ENCODE data around the gene COX8C.

The COX8C gene, protein sequence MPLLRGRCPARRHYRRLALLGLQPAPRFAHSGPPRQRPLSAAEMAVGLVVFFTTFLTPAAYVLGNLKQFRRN

DNA sequence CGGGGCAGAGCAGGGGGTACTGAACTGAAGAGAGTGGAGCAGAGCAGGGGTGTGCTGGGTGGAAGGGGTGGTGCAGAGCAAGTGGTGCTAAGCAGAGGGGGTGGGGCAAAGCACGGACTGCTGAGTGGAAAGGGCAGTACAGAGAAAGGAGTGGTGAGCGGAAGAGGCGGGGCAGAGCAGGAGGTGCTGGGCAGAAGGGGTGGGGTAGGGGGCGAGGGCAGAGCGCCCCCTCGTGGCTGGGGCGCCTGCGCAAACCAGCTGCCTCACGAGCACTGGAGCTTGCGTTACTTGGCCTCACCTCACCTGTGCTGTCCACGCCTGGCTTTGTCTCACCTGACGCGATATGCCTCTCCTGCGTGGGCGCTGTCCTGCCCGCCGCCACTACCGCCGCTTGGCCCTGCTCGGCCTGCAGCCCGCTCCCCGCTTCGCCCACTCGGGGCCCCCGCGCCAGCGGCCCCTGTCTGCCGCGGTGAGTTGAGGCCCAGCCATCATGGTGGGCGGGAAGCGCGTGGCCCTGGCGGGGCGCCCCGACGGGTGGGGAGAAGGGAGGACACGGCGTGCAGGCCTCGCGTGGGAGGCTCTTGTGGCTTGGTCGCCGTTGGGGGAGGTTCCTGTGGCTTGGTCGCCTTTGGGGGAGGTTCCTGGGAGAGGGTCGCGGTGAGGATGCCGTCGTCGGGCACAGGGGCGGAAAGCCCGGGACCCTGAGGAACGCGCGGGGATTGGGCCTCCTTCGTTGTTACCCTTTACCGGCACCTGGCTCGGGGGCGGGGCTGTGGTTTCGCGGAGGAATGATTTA, at the start of gene COX8C:
Gene COX8C, plus strand, starts transcription at position 257 of the 796 bp plus-strand sequence. Its CDS starts 87 bp downstream, at position 344.
- no peak for DNase-seq

DNA sequence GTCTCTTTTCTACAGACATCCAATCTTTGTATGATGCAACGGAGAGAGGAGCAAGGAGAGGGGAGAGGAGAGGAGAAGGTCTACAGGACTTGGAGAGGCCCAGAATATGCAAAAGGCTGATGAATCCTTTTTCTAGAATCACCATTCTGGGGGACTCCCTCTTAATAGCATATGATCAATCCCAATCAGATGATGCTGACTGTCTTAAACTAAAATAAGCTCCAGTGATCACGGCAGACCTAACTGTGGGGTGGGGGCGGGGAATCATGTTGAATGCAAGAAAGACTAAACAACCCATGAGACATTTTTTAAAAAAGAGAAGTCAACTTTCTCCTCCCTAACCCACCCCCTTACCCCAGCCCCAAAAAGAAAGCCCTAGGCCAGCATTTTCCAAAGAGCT, 47.6 kb upstream of the COX8C start:
- DNase-seq, result no peak

DNA sequence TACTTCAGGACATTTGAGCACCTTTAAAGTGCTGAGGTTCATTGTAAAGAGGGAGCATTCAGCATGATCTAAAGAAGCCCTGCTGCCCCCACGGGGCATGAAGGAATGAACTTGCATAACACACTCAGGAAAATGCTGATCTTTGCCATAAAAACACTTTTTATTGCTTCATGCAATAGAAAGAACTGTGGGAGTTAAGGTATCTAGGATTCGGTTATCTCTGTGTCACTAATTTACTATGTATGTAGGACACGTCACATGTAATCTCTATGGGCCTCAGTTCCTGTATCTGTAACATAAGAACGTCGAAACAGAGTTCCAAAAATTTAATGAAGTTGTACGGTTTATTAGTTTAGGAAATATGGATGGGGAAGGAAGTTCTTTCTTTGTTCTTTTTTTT, 47.1 kb upstream of the COX8C start:
- no peak for DNase-seq

DNA sequence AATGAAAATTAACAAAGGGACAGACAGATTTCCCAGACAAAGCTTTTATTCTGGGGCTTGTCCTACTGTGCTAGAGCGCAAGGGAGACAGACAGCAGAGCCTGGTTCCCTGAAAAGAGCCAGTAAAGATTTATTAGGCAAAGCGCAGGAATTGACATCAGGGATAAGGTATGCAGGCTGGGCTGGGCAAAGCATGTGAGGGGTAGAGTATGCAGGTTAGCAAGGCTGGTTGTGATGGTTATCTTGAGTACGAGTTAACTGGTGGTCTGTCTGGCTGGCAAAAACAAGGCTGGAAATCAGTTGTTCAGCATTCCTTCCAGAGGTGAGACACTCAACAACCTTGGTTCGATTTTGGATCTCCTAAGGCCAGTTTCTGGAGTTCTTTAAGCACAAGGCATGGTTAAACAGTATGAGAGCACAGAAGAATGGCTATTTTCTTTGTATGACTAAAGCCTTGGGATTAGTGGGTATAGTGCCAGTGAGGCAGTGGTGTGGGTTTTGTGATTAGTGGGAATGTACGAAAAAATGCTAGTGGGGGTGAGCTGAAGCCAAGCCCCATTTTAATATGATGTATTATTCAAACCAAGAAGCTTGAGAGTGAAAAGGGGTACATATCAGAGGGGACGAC, 45.0 kb upstream of the COX8C start:
- DNase-seq, result no peak

DNA sequence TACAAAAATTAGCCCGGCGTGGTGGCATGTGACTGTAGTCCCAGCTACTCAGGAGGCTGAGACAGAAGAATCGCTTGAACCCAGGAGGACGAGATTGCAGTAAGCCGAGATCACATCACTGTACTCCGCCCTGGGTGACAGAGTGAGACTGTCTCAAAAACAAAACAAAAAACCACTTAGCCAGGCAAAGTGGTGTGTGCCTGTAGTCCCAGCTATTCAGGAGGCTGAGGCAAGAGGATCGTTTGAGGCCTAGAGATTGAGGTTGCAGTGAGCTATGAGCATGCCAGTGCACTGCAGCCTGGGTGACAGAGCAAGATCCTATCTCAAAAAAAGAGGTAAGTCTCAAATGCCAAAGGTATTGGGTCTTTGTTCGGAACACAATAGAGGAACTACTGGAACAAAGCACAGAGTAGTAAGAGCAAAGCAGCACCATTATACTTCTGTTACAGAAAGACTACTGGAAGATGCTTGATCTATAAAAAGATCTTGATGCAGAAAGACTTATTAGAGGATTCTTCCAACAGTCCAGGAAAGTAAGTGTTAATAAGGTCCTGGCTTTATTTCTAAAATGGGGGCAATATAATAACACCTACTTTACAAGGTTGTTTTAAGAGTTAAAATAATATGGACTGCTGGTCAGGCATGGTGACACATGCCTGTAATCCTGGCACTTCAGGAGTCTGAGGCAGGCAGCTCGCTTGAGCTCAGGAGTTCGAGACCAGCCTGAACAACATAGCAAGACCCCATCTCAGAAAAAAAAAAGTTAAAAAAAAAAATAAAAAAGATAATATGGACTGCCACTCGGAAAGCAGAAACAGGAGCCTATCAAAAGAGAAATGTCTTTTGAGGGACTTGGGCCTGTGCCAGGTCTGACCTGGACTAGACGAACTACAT, 44.0 kb upstream of the COX8C start:
- no peak for DNase-seq

DNA sequence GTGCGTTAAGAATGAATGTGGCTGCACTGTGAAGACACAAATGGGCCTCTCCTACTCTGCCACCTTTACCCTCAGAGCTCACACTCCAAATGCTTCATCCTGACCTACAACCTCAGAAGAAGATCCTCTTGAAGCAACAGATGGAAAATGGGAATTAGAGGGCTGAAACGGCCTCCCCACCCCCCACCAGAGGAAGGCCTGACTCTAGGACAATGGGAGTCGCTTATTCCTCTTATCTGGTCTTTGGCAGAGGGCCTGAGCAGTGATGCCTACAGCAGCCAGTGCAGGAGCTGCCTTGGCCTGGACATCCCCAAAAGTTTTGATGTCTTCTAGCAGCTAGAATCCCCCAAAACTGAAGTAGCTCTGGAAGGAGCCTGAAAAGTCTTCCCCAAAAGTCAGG, 43.3 kb upstream of the COX8C start:
- no peak for DNase-seq

DNA sequence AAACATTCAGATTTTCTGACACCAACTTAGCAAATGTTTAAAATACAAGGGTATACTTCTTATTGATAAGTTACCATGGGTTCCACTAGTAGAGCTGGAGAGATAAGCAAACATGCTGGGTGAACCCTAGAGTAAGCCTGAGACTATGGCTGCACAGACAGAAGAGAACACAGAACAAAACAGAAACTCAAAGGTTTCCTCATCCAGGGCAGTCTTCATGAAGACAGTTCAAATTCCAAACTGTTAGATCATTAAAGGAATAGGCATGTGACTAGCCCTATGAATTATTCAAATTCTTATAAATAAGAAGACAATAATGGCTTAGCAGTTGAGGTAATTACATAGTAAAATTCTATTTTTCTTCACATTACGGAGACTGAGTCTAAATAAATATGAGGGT, 42.2 kb upstream of the COX8C start:
- no peak for DNase-seq

DNA sequence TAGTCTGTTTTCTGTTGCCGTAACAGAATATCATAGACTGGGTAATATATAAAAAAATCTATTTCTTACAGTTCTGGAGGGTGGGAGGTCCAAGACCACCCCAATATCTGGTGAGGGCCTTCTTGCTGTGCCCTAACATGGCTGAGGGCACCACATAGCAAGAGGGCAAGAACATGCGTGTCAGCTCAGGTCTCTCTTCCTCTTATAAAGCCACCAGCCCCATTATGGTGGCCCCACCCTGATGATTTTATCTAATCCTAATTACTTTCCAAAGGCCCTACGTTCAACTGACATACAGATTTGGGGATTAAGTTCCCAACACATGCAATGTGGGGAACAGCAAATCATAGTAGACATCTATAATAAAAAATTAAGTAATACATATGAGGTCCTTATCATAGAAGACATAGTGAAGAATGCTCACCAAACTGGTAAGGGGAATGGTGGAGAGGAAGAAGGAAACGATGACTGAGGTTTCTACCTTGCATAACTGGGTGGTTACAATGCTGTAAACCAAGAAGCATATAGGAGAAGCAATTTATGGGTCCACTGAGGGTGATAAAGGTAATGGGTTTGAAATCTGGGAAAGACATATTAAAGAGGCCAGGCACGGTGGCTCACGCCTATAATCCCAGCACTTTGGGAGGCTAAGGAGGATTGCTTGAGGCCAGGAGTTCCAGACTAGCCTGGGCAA, 41.1 kb upstream of the COX8C start:
- DNase-seq, result no peak

DNA sequence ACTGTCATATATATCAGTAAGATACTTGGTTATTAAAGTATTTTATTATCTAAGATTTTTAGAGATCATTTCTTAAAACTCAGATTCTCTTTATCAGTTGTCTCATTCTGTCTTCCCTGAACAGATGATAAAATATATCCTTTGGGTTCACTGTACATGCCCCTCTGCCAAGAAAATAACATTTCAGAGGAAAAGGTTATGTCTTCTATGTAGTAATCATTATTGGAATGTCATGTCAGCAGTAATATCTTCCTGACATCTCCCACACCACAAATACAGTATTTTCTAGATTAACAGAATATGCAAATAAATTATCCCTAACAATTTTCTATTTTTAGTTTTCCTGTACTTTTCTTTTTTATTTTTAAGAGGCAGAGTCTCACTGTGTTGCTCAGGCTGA, 40.2 kb upstream of the COX8C start:
- no peak for DNase-seq

DNA sequence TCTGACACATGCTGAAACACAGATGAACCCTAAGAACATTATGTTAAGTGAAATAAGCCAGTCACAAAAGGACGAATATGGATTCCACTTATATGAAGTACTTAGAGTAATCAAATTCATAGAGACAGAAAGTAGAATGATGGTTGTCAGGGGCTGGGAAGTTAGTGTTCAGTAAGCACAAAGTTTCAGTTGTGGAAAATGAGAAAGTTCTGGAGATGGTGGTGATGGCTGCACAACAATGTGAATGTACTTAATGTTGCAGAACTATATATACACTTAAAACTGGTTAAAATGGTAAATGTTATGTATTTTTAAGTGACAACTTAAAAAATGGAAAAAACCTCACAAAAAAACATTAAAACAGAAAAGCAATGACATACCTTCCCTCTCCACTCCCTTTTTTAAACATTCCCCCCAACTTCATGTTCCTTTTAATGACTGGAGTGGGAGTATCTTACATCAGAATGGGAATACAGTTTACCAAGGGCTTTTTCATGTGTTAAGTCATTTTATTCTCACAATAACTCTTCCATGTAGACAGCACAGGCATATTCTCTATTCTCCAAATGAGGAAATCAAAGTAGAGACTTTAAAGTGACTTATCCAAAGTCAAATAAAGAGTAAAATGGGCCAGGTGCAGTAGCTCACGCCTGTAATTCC, 38.2 kb upstream of the COX8C start:
- no peak for DNase-seq

DNA sequence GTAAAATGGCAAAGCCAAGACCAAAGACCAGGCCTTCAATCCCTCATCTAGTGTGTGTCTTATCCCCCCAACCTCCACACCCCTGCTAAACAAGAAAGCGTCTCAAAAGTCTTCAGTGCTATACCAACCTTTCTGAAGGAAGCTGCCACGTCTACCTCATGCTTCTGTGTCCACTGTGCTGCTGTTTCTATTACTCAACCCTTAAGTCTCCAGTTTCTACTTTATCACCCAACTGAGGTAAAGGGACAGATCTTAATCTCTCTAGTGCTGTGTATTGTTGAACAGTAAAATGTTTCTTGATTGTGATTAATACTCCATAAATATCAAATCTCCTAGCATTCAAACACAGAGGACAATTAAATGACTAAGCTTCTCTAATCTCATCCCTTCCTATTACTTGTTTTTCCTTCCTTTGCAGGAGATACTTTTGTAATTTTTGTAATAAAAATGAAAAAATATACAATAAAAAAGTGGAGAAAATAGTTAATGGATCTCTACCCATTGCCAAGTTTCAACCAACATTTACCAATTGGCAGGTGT, 37.5 kb upstream of the COX8C start:
- no peak for DNase-seq

DNA sequence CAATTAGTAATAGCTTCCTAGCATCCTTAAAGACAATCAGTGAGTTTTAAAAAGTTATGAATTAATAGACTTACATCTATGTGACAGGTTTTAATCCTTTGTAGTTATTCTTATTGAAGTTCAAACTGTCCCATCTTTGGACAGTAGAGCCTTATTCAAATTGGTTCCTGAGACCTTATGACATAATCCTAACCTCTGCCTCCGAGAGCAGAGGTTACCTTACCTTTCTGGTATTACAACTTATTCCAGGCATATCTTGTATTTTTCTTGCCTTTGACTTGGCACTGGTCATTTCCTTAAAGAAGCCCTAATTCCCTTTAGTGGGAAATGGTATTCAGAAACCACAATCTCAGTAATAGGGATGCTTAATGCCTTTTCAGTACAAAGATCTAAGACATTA, 35.9 kb upstream of the COX8C start:
- DNase-seq, result no peak

DNA sequence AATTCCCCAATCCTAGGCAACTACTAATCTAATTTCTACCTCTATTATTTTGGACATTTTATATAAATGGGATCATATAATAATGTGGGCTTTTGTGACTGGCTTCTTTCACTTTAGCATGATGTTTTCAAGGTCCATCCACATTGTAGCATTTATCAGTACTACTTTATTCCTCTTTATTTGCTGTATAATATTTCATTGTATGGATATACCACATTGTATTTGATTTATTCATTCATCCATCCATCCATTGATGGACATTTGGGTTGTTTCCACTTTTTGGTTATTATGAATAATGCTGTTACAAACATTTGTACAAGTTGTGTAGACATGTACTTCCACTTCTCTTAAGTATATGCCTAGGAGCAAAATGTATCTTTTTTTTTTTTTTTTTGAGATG, 31.4 kb upstream of the COX8C start:
- no peak for DNase-seq

DNA sequence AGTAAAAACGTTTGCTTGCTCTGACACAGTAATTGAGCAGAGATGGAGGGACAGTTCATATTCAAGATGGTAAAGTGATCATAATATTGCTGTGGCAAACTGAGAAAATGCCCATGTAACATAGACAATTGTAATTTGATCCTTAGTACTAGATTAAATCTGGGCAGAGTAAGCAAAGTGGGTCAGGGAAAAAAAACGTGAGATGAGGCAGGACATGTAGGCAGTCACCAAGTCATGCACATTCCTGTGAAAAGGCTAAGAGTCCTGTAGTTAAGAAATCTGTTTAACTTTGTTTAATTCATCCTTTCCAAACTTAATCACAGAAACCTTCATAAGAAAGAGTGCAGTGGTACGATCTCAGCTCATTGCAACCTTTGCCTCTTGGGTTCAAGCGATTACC, 30.3 kb upstream of the COX8C start:
- no peak for DNase-seq

DNA sequence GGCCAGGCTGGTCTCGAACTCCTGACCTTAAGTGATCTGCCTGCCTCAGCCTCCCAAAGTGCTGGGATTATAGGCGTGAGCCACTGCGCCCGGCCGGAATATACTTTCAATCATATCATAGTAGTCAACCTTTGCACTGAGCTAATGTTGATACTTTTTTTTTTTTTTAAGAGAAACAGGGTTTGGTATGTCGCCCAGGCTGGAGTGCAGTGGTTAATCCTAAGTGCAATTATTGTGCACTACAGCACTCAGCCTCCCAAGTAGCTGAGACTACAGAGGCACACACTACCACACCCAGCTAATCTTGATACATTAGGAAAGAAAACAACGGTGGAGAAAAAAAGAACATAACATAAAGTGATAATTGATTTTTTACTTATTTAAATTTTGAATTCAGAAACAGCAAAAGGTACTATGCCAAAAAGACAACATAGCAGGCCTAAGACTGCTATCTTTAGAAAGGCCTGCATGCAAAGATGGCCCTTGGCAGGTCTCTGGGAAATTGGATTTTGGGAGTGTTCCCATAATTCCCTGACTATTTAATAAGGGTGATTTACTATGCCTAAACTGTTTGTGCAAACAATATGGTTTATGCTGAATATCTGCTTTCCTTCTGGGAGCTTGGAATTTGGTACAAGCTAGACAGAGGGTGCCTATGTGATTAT, 29.6 kb upstream of the COX8C start:
- DNase-seq, result no peak

DNA sequence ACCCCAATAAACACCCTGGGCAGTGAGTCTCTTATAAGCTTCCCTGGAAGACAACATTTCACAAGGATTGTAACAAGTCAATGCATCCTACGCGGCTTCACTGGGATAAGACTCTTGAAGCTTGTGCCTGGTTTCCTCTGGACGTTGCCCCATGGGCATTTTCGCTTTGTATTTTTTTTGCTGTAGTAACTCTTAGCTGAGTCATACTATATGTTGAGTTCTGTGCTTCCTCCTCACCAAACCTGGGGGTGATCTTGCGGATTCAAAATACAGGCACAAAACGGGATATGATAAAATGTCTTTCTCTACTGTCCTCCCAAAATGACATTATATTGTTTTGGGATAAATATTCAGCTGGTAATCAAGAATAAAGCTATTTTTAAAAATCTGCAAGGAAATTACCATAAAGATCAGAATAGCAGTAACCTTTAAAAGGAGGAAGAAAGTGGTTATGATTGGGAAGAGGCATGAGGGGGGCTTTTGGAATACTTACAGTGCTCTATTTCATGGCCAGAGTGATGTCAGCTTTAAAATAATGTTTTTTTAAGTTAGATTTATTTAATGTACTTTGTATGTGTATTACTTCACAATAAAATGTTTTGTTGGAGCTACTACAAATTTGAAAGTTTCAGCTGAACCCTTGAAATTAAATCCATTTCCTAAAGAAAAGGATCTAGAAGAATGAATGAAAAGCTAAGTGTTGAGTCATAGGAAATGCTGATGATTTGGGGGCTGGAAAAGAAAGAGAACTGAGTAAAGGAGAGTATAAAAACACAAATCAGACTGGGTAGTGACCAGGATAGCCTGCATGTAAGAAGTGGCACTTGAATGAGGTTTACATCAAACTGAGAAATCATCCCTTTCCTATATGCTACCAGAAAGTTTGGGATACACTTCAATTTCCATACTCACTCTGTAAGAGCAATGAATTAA, 28.8 kb upstream of the COX8C start:
- DNase-seq, result no peak

DNA sequence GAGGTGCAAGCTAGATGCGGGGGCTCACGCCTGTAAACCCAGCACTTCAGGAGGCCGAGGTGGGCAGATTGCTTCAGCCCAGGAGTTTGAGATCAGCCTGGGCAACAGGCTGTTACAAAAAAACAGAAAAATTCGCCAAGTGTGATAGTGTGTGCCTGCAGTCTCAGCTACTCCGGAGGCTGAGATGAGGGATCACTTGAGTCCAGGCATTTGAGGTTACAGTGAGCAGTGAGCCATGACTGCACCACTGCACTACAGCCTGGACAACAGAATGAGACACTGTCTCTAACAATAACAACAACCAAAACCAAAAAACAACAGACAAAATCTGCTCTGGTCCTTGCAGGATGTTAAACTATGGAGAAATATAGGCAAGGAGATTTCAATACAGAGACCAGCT, 28.1 kb upstream of the COX8C start:
- no peak for DNase-seq

DNA sequence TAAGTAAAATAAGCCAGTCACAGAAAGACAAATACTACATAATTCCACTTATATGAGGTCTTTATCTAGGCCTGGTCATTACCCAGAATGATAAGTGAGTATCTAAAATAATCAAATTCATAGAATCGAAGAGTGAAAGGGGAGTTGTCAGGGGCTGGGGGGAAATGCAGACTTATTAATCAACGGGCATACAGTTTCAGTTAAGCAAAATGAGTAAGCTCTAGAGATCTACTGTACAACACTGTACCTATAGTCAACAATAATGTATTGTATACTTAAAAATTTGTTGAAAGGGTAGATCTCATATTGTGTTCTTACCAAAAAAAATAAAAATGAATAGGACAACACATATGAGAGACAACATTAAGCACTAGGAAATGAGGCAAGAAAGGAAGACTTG, 27.5 kb upstream of the COX8C start:
- DNase-seq, result no peak

DNA sequence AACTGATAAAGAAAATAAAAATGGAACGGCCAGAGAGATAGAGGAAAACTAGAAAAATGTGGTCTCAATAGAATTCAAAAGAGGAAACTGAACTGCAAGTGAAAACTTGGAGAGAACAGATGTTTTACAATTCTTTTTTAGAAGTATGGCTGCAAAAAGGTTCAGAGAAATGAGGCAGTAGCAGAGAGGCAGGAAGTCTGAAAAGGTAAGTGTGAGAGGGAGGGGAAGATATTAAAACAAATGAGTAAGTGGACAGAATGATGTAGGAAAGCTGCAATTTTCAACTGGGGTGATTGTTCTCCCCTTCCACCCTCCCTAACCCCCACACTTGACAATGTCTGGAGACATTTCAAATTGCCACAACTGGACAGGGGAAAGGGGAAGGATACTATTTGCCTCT, 27.0 kb upstream of the COX8C start:
- DNase-seq, result no peak

DNA sequence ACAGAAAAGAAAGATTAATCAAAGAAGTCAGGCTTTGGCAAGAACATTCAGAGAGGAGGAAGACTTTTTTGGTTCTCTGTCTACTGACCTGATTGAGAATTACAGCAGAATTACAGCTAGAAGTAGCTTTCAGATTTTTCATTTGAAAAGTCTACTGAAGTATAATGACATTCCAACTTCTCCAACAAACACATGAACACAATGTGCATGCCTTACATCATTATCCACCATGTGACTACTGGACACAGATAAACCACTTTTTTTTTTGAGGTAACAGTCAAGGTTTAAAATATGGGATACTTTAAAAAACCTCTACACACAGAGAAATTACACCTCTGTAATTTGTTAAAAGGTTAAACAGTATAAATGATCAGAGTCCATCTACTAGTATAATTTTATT, 26.5 kb upstream of the COX8C start:
- no peak for DNase-seq

All from NCI-H1092 treated with DMSO at 0.1 percent for 48 hours (cell line).